ENCODE results near the gene NTM.

GRCh38 chr11:131609921-131610320 is 239.5 kb downstream of the NTM start:
- TF ChIP-seq CTCF (IDR thresholded peaks at IDR 0.05; ENCODE audit: insufficient read depth, low read length) (no peak), POLR2AphosphoS5 (IDR thresholded peaks at IDR 0.05; ENCODE audit: low read depth) (no peak), SPI1 (IDR thresholded peaks at IDR 0.05; ENCODE audit: borderline replicate concordance, low read depth) (no peak)
